BLaER1 treated with 17β-estradiol and CSF1 and Interleukin-3, amounts not matched to agents 10 nM and 100 nM (cell line): ENCODE data around the gene SELENOO.
A peak's percentile ranks its signal among the peaks of the same experiment; 100 is the strongest.
"Not testable (repeated sequence)": the region's sequence is repeated elsewhere in the genome, so short reads cannot be mapped to it uniquely, and the experiment has no call there.

Source experiments
- H3K27ac ChIP-seq, 11 experiments: shearing (Covaris generic); formaldehyde crosslinking; 2 replicates each; pipeline ENCODE4 v1.8.1; 2022
- H3K27me3 ChIP-seq, 11 experiments: shearing (Covaris generic); formaldehyde crosslinking; 2 replicates each; pipeline ENCODE4 v1.8.1; 2022
- H3K36me3 ChIP-seq, 11 experiments: shearing (Covaris generic); formaldehyde crosslinking; 2 replicates each; pipeline ENCODE4 v1.8.1; 2022
- H3K4me1 ChIP-seq, 10 experiments: shearing (Covaris generic); formaldehyde crosslinking; 2 replicates each; pipeline ENCODE4 v1.8.1; 2022
- H3K4me2 ChIP-seq, 11 experiments: shearing (Covaris generic); formaldehyde crosslinking; 2 replicates each; pipeline ENCODE4 v1.8.1; 2022
- H3K4me3 ChIP-seq, 10 experiments: shearing (Covaris generic); formaldehyde crosslinking; 2 replicates each; pipeline ENCODE4 v1.8.1; 2022
- H3K9ac ChIP-seq, 11 experiments: shearing (Covaris generic); formaldehyde crosslinking; 2 replicates each; pipeline ENCODE4 v1.8.1; 2022
- H3K9me3 ChIP-seq, 11 experiments: shearing (Covaris generic); formaldehyde crosslinking; replicated peaks in 1 of 11; 2 replicates each; pipeline ENCODE4 v1.8.1; 2022
- H4K20me1 ChIP-seq, 11 experiments: shearing (Covaris generic); formaldehyde crosslinking; 2 replicates each; pipeline ENCODE4 v1.8.1; 2022
- Cebpa-rat ChIP-seq, 11 experiments: shearing (Covaris generic); IDR thresholded peaks; 2 replicates each; pipeline ENCODE4 v1.8.1; 2022

The SELENOO gene

DNA sequence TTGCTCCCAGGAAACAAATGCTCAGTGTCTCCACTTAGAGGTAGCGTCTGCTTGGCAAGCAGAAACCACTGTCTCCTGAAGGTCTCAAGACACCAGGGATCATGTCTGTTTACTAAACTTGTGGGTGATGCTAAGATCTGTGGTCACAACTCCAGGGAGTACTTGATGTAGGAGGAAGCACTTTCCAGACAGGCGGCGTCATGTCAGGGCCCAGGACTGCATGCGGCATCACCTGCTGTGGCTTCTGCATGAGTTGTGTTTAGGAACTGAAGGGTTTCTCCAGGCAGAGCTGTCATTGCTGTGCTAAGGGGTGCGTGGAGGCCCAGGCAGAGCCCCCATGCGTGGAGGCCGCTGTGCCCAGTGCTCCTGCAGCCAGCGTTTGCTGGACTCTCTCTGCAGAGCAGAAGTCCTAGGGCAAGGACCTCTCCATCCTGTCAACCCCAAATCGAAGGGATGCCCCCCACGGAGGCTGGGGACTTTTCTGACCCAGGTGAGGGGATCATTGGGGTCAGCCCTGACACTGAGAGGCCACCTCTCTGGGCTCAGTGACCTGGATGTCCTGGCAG, 38.3 kb upstream of the SELENOO start:
- peak overlapping the region in 8 of 11 experiments; percentile 17 to 60 (median 39); a peak in 13 of 22 replicates for H3K4me2 ChIP-seq
- H3K9me3 ChIP-seq: peaks cover 0 to 13% (median 0%) of the 10 kb centered on the region in 11 experiments; a peak in 11 of 22 replicates
- H3K4me3 ChIP-seq: no peak overlapping the region
- no peak for TF ChIP-seq Cebpa-rat (IDR thresholded peaks at IDR 0.05)
- H4K20me1 ChIP-seq: peaks cover 0 to 4% (median 0%) of the 10 kb centered on the region in 11 experiments; a peak in 2 of 22 replicates
- H3K27me3 ChIP-seq: peaks cover 0 to 6% (median 2%) of the 10 kb centered on the region in 11 experiments; a peak in 12 of 22 replicates
- H3K4me1 ChIP-seq: peaks cover 0 to 17% (median 13%) of the 10 kb centered on the region in 10 experiments; a peak in 13 of 20 replicates
- no peak overlapping the region; a peak in 1 of 22 replicates for H3K9ac ChIP-seq
- H3K36me3 ChIP-seq: no peaks in the 10 kb centered on the region
- no peak overlapping the region for H3K27ac ChIP-seq

DNA sequence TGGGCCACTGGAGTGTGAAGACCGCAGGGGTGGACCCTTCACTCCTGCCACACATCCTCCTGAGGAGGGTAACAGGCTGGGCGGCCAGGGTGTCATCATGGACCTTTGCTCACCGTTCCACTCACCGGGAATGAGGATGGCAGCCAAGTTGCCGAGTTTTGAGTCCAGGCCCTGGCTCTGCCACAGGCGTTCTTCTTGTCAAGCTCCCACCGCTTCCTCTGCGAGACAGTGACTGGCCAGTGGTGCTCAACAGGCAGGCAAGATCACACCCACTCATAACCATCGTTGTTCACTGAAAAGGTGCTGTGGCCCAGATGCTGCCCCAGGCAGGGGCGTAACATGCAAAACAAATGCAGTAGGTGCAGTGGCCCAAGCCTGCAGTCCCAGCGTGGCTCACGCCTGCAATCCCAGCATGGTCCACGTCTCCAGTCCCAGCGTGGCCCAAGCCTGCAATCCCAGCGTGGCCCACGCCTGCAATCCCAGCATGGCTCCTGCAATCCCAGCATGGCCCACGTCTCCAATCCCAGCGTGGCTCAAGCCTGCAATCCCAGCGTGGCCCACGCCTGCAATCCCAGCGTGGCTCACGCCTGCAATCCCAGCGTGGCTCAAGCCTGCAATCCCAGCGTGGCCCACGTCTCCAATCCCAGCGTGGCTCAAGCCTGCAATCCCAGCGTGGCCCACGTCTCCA, 35.2 kb upstream of the SELENOO start:
- no peak for TF ChIP-seq Cebpa-rat (IDR thresholded peaks at IDR 0.05)
- Histone ChIP-seq H4K20me1 (peaks cover 0 to 4% (median 0%) of the 10 kb centered on the region in 11 experiments; a peak in 2 of 22 replicates), H3K4me1 (peaks cover 0 to 20% (median 13%) of the 10 kb centered on the region in 10 experiments; a peak in 14 of 20 replicates), H3K4me3 (no peak overlapping the region), H3K27me3 (peaks cover 18 to 37% (median 31%) of the 10 kb centered on the region in 11 experiments), H3K4me2 (no peak overlapping the region), H3K27ac (no peak overlapping the region), H3K36me3 (no peaks in the 10 kb centered on the region), H3K9me3 (peaks cover 0 to 13% (median 0%) of the 10 kb centered on the region in 11 experiments; a peak in 11 of 22 replicates), H3K9ac (no peak overlapping the region)

DNA sequence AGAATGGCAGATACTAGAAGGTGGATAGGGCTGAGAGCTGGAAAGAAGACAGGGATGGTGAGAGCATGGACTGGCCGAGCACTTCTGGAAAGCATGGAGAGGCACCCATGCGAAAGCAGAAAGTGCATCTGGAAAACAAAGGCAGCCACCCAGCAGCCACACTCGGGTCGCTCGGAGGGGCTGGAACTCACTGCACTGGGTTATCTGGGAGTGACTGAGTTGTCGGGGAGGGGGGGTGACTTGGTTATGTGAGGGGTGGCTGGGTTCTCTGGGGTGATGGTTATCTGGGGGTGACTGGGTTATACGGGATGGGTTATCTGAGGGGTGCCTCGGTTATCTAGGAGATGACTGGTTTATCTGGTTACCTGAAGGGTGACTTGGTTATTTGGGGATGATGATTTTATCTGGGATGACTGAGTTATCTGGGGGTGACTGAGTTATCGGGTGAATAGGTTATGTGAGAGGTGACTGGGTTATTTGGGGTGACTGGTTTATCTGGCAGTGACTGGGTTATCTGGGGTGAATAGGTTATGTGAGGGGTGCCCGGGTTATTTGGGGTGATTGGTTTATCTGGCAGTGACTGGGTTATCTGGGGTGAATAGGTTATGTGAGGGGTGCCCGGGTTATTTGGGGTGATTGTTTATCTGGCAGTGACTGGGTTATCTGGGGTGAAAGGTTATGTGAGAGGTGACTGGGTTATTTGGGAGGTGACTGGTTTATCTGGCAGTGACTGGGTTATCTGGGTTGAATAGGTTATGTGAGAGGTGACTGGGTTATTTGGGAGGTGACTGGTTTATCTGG, 32.9 kb upstream of the SELENOO start:
- peaks cover 0 to 18% (median 0%) of the 10 kb centered on the region in 11 experiments; a peak in 6 of 22 replicates for H4K20me1 ChIP-seq
- peaks cover 0 to 13% (median 0%) of the 10 kb centered on the region in 11 experiments; a peak in 11 of 22 replicates for H3K9me3 ChIP-seq
- H3K36me3 ChIP-seq: no peaks in the 10 kb centered on the region
- no peak for TF ChIP-seq Cebpa-rat (IDR thresholded peaks at IDR 0.05)
- no peak overlapping the region for H3K9ac ChIP-seq
- peaks cover 9 to 30% (median 20%) of the 10 kb centered on the region in 10 experiments for H3K4me1 ChIP-seq
- H3K4me2 ChIP-seq: no peak overlapping the region
- H3K4me3 ChIP-seq: no peak overlapping the region
- peaks cover 35 to 57% (median 51%) of the 10 kb centered on the region in 11 experiments for H3K27me3 ChIP-seq
- no peak overlapping the region for H3K27ac ChIP-seq

DNA sequence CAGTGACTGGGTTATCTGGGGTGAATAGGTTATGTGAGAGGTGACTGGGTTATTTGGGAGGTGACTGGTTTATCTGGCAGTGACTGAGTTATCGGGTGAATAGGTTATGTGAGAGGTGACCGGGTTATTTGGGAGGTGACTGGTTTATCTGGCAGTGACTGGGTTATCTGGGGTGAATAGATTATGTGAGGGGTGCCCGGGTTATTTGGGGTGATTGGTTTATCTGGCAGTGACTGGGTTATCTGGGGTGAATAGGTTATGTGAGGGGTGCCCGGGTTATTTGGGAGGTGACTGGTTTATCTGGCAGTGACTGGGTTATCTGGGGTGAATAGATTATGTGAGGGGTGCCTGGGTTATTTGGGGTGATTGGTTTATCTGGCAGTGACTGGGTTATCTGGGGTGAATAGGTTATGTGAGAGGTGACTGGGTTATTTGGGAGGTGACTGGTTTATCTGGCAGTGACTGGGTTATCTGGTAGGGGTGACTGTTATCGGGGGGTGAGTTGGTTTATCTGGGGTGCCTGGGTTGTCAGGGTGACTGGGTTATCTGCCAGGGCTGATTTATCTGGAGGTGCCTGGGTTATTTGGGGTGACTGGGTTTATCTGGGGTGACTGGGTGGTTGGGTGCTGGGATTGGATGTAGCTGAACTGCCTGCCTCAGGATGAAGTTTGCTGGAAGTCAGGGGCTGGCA, 32.2 kb upstream of the SELENOO start:
- not testable (repeated sequence) for H3K27ac ChIP-seq, H3K4me3 ChIP-seq, H3K9ac ChIP-seq, H3K36me3 ChIP-seq
- peaks cover 35 to 57% (median 51%) of the 10 kb centered on the region in 11 experiments for H3K27me3 ChIP-seq
- peaks cover 0 to 23% (median 4%) of the 10 kb centered on the region in 11 experiments; a peak in 11 of 22 replicates for H4K20me1 ChIP-seq
- peaks cover 0 to 13% (median 0%) of the 10 kb centered on the region in 11 experiments; a peak in 11 of 22 replicates for H3K9me3 ChIP-seq
- peaks cover 16 to 33% (median 25%) of the 10 kb centered on the region in 10 experiments for H3K4me1 ChIP-seq
- 0 out of 22 replicates have a peak overlapping the region, but pooled peaks of 1 of the 11 experiments have one; percentile 57 for H3K4me2 ChIP-seq

- Histone ChIP-seq H3K9me3 (peaks cover 0 to 13% (median 0%) of the 10 kb centered on the region in 11 experiments; a peak in 11 of 22 replicates), H3K9ac (peak overlapping the region in 7 of 11 experiments; percentile 49 to 73 (median 63); a peak in 5 of 22 replicates), H3K4me2 (peak overlapping the region; percentile 61 to 87 (median 70); a peak in 15 of 22 replicates), H4K20me1 (peaks cover 0 to 29% (median 10%) of the 10 kb centered on the region in 11 experiments; a peak in 12 of 22 replicates), H3K36me3 (no peaks in the 10 kb centered on the region), H3K4me1 (peaks cover 19 to 39% (median 31%) of the 10 kb centered on the region in 10 experiments), H3K27me3 (peaks cover 35 to 57% (median 51%) of the 10 kb centered on the region in 11 experiments), H3K4me3 (peak overlapping the region; percentile 47 to 74 (median 60); a peak in 16 of 20 replicates), H3K27ac (peak overlapping the region in 4 of 11 experiments; percentile 36 to 58 (median 53); a peak in 2 of 22 replicates)
- no peak for TF ChIP-seq Cebpa-rat (IDR thresholded peaks at IDR 0.05)
Measured at GRCh38 chr22:50169181-50169759, 31.5 kb upstream of the SELENOO start.

GRCh38 chr22:50169774-50170341, 31.0 kb upstream of the SELENOO start:
- Histone ChIP-seq H3K36me3 (no peaks in the 10 kb centered on the region), H3K27ac (peak overlapping the region in 7 of 11 experiments; percentile 30 to 58 (median 43); a peak in 8 of 22 replicates), H3K27me3 (peaks cover 35 to 57% (median 51%) of the 10 kb centered on the region in 11 experiments), H3K4me1 (peaks cover 19 to 42% (median 32%) of the 10 kb centered on the region in 10 experiments), H3K4me3 (peak overlapping the region; percentile 47 to 74 (median 60)), H3K9ac (peak overlapping the region in 8 of 11 experiments; percentile 49 to 73 (median 64); a peak in 13 of 22 replicates), H4K20me1 (peaks cover 0 to 35% (median 10%) of the 10 kb centered on the region in 11 experiments; a peak in 12 of 22 replicates), H3K9me3 (peaks cover 0 to 13% (median 0%) of the 10 kb centered on the region in 11 experiments; a peak in 11 of 22 replicates), H3K4me2 (peak overlapping the region; percentile 61 to 87 (median 70); a peak in 19 of 22 replicates)
- no peak for TF ChIP-seq Cebpa-rat (IDR thresholded peaks at IDR 0.05)
